DND-41 (cell line): ENCODE results near the gene URB1.

Experiments used
- ATAC-seq: fragments of 200-7000 bp; cut with Tn5 transposase; 3 replicates; pipeline ENCODE4 v1.9.1; 2021; ENCODE audit warnings: low read depth; ENCODE audit not compliant: insufficient read depth
- DNase-seq: peaks from one replicate; pipeline ENCODE4 v3.0.0-alpha.2; 2020
- H2AFZ ChIP-seq: 2 replicates; pipeline ENCODE4 v1.6.0; 2012; ENCODE audit warnings: low read depth, low read length
- H3K27ac ChIP-seq: 2 replicates; pipeline ENCODE4 v1.5.1; 2012; ENCODE audit warnings: low read length, inconsistent platforms
- H3K27me3 ChIP-seq: fragments of 200-600 bp; sonication (generic); 2 replicates; pipeline ENCODE4 v1.6.0; 2012; ENCODE audit warnings: low read length, mild to moderate bottlenecking, inconsistent platforms; ENCODE audit not compliant: insufficient read depth, poor library complexity
- H3K36me3 ChIP-seq: 2 replicates; pipeline ENCODE4 v1.5.1; 2012; ENCODE audit warnings: low read length, inconsistent platforms; ENCODE audit not compliant: insufficient read depth
- H3K4me1 ChIP-seq: 2 replicates; pipeline ENCODE4 v1.5.1; 2012; ENCODE audit warnings: mild to moderate bottlenecking, low read length; ENCODE audit not compliant: insufficient read depth
- H3K4me2 ChIP-seq: 2 replicates; pipeline ENCODE4 v1.6.0; 2012; ENCODE audit warnings: mild to moderate bottlenecking, moderate library complexity, low read length, inconsistent platforms; ENCODE audit not compliant: insufficient read depth
- H3K4me3 ChIP-seq, 2 experiments: fragments of 200-600 bp in 1 of 2; shearing (Covaris generic) in 1 of 2; 2 replicates each; pipeline ENCODE4 v1.5.1; 2012 to 2016; ENCODE audit warnings: inconsistent platforms in 2 of 2, low read length in 2 of 2, mild to moderate bottlenecking in 2 of 2, low read depth in 1 of 2, moderate library complexity in 1 of 2
- H3K79me2 ChIP-seq: 2 replicates; pipeline ENCODE4 v1.6.0; 2012; ENCODE audit warnings: low read length, inconsistent platforms; ENCODE audit not compliant: insufficient read depth
- H3K9ac ChIP-seq: 2 replicates; pipeline ENCODE4 v1.6.0; 2012; ENCODE audit warnings: low read depth, mild to moderate bottlenecking, inconsistent platforms, low read length, moderate library complexity
- H3K9me3 ChIP-seq: 2 replicates; pipeline ENCODE4 v1.5.1; 2012; ENCODE audit warnings: low read length, moderate library complexity, mild to moderate bottlenecking, inconsistent platforms; ENCODE audit not compliant: insufficient read depth, severe bottlenecking
- H4K20me1 ChIP-seq: 2 replicates; pipeline ENCODE4 v1.6.0; 2012; ENCODE audit warnings: low read length; ENCODE audit not compliant: insufficient read depth
- CTCF ChIP-seq: IDR thresholded peaks from 2 replicates; pipeline ENCODE4 v1.5.1; 2012; ENCODE audit warnings: borderline replicate concordance, low read length, moderate library complexity, mild to moderate bottlenecking; ENCODE audit not compliant: poor library complexity, severe bottlenecking; ENCODE audit errors: extremely low read depth
- EZH2 ChIP-seq: IDR thresholded peaks from 3 replicates; pipeline ENCODE4 v1.6.1; 2012; ENCODE audit warnings: borderline replicate concordance, low read depth, mild to moderate bottlenecking, moderate library complexity, low read length, inconsistent platforms; ENCODE audit not compliant: severe bottlenecking

Gene URB1

GRCh38 chr21:32426592-32427051 lies 33.8 kb upstream of the URB1 start:
- Histone ChIP-seq H3K9ac (no peak overlapping the region), H3K36me3 (no peaks in the 10 kb centered on the region), H4K20me1 (no peaks in the 10 kb centered on the region), H3K4me2 (no peak overlapping the region), H3K4me1 (no peaks in the 10 kb centered on the region), H2AFZ (no peak overlapping the region), H3K27me3 (peaks cover 14% of the 10 kb centered on the region), H3K4me3 (no peak overlapping the region), H3K9me3 (peaks cover 2% of the 10 kb centered on the region), H3K27ac (no peak overlapping the region), H3K79me2 (no peaks in the 10 kb centered on the region)
- DNase-seq (no peak), ATAC-seq (no peak)
- TF ChIP-seq CTCF (no peak), EZH2 (no peak)

- Histone ChIP-seq H2AFZ (no peak overlapping the region), H3K27ac (no peak overlapping the region), H4K20me1 (no peaks in the 10 kb centered on the region), H3K9me3 (peaks cover 2% of the 10 kb centered on the region), H3K9ac (no peak overlapping the region), H3K4me1 (no peaks in the 10 kb centered on the region), H3K79me2 (no peaks in the 10 kb centered on the region), H3K4me3 (no peak overlapping the region), H3K36me3 (no peaks in the 10 kb centered on the region), H3K4me2 (no peak overlapping the region), H3K27me3 (peaks cover 14% of the 10 kb centered on the region)
- TF ChIP-seq CTCF (no peak), EZH2 (no peak)
- ATAC-seq (no peak), DNase-seq (no peak)
Observed at GRCh38 chr21:32426066-32426465, 33.3 kb upstream of the URB1 start.

GRCh38 chr21:32425628-32426027 lies 32.8 kb upstream of the URB1 start:
- Histone ChIP-seq H3K4me3 (no peak overlapping the region), H4K20me1 (no peaks in the 10 kb centered on the region), H3K4me1 (no peaks in the 10 kb centered on the region), H3K9ac (no peak overlapping the region), H3K9me3 (peaks cover 2% of the 10 kb centered on the region), H2AFZ (no peak overlapping the region), H3K27ac (no peak overlapping the region), H3K4me2 (no peak overlapping the region), H3K79me2 (no peaks in the 10 kb centered on the region), H3K27me3 (peaks cover 14% of the 10 kb centered on the region), H3K36me3 (no peaks in the 10 kb centered on the region)
- ATAC-seq = no peak
- no peak for DNase-seq
- TF ChIP-seq CTCF = no peak
- TF ChIP-seq EZH2 = no peak

GRCh38 chr21:32424674-32425073 lies 31.9 kb upstream of the URB1 start:
- TF ChIP-seq CTCF (no peak), EZH2 (no peak)
- H3K27ac ChIP-seq = no peak overlapping the region
- no peak overlapping the region for H3K4me3 ChIP-seq
- no peaks in the 10 kb centered on the region for H3K79me2 ChIP-seq
- H3K9ac ChIP-seq = no peak overlapping the region
- no peak for ATAC-seq
- H2AFZ ChIP-seq = no peak overlapping the region
- no peaks in the 10 kb centered on the region for H4K20me1 ChIP-seq
- peaks cover 2% of the 10 kb centered on the region for H3K9me3 ChIP-seq
- H3K4me2 ChIP-seq = no peak overlapping the region
- no peaks in the 10 kb centered on the region for H3K36me3 ChIP-seq
- DNase-seq = no peak
- H3K4me1 ChIP-seq = no peaks in the 10 kb centered on the region
- H3K27me3 ChIP-seq = peaks cover 14% of the 10 kb centered on the region
